H1 (cell line): ENCODE measurements around the gene MYO5A.

Experiments
- CHD2 ChIP-seq: IDR thresholded peaks from 2 replicates; pipeline ENCODE4 v1.6.1; 2012; ENCODE audit warnings: low read length, improper control_type of control experiment
- CHD7 ChIP-seq: fragments of 300-600 bp; sonication (generic); IDR thresholded peaks from 2 replicates; pipeline ENCODE4 v1.7.1; 2012; ENCODE audit warnings: low read length, moderate library complexity, mild to moderate bottlenecking, inconsistent platforms; ENCODE audit not compliant: insufficient replicate concordance
- CTCF ChIP-seq, 3 experiments: IDR thresholded peaks; 1 replicate in 2 of 3; 2 replicates in 1 of 3; pipeline versions ENCODE4 v1.5.1 to v1.6.1; 2011; ENCODE audit warnings: low read length in 3 of 3, mild to moderate bottlenecking in 3 of 3, inconsistent platforms in 2 of 3, low read depth in 1 of 3, moderate library complexity in 1 of 3; ENCODE audit not compliant: insufficient read depth in 1 of 3; ENCODE audit errors: control extremely low read depth in 1 of 3
- POLR2A ChIP-seq, 2 experiments: IDR thresholded peaks; 1 replicate in 1 of 2; 2 replicates in 1 of 2; pipeline ENCODE4 v1.6.1; 2011; ENCODE audit warnings: low read depth in 2 of 2, low read length in 2 of 2, mild to moderate bottlenecking in 2 of 2; ENCODE audit errors: control extremely low read depth in 1 of 2
- SP1 ChIP-seq: IDR thresholded peaks from 2 replicates; pipeline ENCODE4 v1.6.1; 2011; ENCODE audit warnings: low read depth, low read length
- SRF ChIP-seq: IDR thresholded peaks from 2 replicates; pipeline ENCODE4 v1.6.1; 2011; ENCODE audit warnings: mild to moderate bottlenecking, low read depth, low read length, moderate library complexity
- TCF12 ChIP-seq: IDR thresholded peaks from 2 replicates; pipeline ENCODE4 v1.6.1; 2011; ENCODE audit warnings: low read depth, mild to moderate bottlenecking, low read length

GRCh38 chr15:52559022-52559421, 30.3 kb upstream of the MYO5A start:
- TF ChIP-seq CHD2: no peak
- TF ChIP-seq CTCF (IDR thresholded peaks at IDR 0.05; ENCODE audit: control extremely low read depth in 1 of 3, insufficient read depth in 1 of 3, low read depth in 1 of 3, low read length in 3 of 3): no peak
- TF ChIP-seq TCF12: no peak
- TF ChIP-seq SP1: no peak
- no peak for TF ChIP-seq CHD7
- TF ChIP-seq POLR2A (IDR thresholded peaks at IDR 0.05; ENCODE audit: control extremely low read depth in 1 of 2, low read depth in 2 of 2, low read length in 2 of 2): no peak
- TF ChIP-seq SRF: no peak
